ENCODE data around the gene PDE7B. TPM values are rescaled to one million over a fixed set of nuclear protein-coding genes. Genes with fewer than 3 reads are reported as not detected.

Gene PDE7B
- polyA plus RNA-seq, 1 donor: 1.3 TPM

- no peak for DNase-seq
- Histone ChIP-seq H3K36me3 (ENCODE audit: control insufficient read depth, insufficient read depth, low read length) (no peaks in the 10 kb centered on the region), H3K27ac (ENCODE audit: low read length) (no peak overlapping the region), H3K27me3 (ENCODE audit: control insufficient read depth, insufficient read depth, low read length) (no peaks in the 10 kb centered on the region), H3K4me1 (ENCODE audit: control insufficient read depth, insufficient read depth, low read length) (no peaks in the 10 kb centered on the region), H3K4me3 (ENCODE audit: low read length) (no peak overlapping the region), H3K9me3 (ENCODE audit: control insufficient read depth, low read depth, low read length) (no peaks in the 10 kb centered on the region)
- WGBS (ENCODE audit: insufficient coverage, low lambda C conversion rate): 86% methylated on average over 2 of the region's 3 CpGs
Measured at GRCh38 chr6:135946674-135947073, 95.2 kb downstream of the PDE7B start.

DNA sequence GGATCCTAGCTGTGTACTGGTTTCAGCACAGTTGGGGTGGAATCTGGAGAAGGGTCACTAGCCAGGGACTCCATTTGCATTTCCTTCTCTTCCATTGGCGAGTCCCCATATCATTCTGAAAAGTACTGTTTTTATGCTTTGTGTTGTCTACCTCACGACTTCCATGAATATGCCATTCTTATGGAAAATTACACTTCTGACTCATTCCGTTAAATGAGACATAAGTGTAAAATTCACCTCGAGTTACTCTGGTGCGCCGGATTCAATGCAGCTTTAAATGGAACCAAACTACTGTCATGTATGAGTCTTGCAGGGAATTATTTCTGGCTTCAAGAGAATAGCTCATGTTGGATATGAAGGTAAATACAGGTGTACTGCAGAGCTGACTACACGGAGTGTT, 99.2 kb downstream of the PDE7B start:
- Histone ChIP-seq H3K4me3 (ENCODE audit: low read length) (no peak overlapping the region), H3K27me3 (ENCODE audit: control insufficient read depth, insufficient read depth, low read length) (no peaks in the 10 kb centered on the region), H3K27ac (ENCODE audit: low read length) (no peak overlapping the region), H3K9me3 (ENCODE audit: control insufficient read depth, low read depth, low read length) (no peaks in the 10 kb centered on the region), H3K36me3 (ENCODE audit: control insufficient read depth, insufficient read depth, low read length) (no peaks in the 10 kb centered on the region), H3K4me1 (ENCODE audit: control insufficient read depth, insufficient read depth, low read length) (no peaks in the 10 kb centered on the region)
- 93% methylated on average over 2 of the region's 7 CpGs for WGBS (ENCODE audit: insufficient coverage, low lambda C conversion rate)
- no peak for DNase-seq

- 89% methylated on average over 1 of the region's 1 CpG for WGBS (ENCODE audit: insufficient coverage, low lambda C conversion rate)
- Histone ChIP-seq H3K36me3 (ENCODE audit: control insufficient read depth, insufficient read depth, low read length) (no peaks in the 10 kb centered on the region), H3K27ac (ENCODE audit: low read length) (no peak overlapping the region), H3K27me3 (ENCODE audit: control insufficient read depth, insufficient read depth, low read length) (no peaks in the 10 kb centered on the region), H3K9me3 (ENCODE audit: control insufficient read depth, low read depth, low read length) (no peaks in the 10 kb centered on the region), H3K4me3 (ENCODE audit: low read length) (no peak overlapping the region), H3K4me1 (ENCODE audit: control insufficient read depth, insufficient read depth, low read length) (no peaks in the 10 kb centered on the region)
- no peak for DNase-seq
Measured at GRCh38 chr6:135951169-135951568, 99.7 kb downstream of the PDE7B start.

DNA sequence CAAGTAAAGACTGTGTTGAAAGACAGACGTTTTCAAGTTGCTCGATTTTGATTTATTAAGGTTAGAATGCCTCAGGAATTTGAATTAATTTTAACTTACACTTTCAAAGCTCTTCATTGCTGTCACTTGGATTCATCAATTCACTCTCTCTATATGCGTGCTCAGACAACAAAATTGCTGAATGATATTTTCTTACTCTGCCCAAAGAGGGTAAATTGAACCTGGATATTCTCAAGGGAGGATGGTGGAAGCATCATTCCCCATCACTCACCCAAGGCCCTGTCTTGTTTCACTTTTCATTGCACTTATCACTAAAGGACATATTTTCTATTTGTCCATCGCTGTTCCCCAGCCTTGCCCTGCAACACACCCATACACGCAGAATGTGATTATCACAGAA, 102.3 kb downstream of the PDE7B start:
- H3K27ac ChIP-seq (ENCODE audit: low read length): no peak overlapping the region
- H3K4me1 ChIP-seq (ENCODE audit: control insufficient read depth, insufficient read depth, low read length): no peaks in the 10 kb centered on the region
- no peak overlapping the region for H3K4me3 ChIP-seq (ENCODE audit: low read length)
- H3K36me3 ChIP-seq (ENCODE audit: control insufficient read depth, insufficient read depth, low read length): no peaks in the 10 kb centered on the region
- no peaks in the 10 kb centered on the region for H3K27me3 ChIP-seq (ENCODE audit: control insufficient read depth, insufficient read depth, low read length)
- WGBS (ENCODE audit: insufficient coverage, low lambda C conversion rate): 92% methylated on average over 5 of the region's 5 CpGs
- H3K9me3 ChIP-seq (ENCODE audit: control insufficient read depth, low read depth, low read length): no peaks in the 10 kb centered on the region
- no peak for DNase-seq

DNA sequence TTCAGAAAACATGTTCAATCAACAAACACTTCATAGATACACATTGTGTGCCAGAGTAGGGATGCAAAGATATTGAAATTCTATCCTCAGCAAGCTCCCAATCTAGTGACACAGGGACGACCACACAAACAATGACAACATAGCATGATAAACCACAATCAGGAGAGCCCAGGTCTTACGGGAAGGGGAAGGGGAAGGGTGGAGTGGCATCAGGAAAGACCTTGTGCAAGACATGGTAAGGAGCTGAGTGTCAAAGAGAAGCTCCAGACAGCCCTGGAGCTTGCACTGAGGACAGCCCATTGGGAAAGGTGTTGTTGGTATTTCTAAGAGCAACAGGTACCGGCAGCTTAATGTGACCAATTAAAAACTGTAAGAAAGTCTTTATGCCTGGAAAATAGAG, 103.6 kb downstream of the PDE7B start:
- H3K27ac ChIP-seq (ENCODE audit: low read length): no peak overlapping the region
- no peaks in the 10 kb centered on the region for H3K27me3 ChIP-seq (ENCODE audit: control insufficient read depth, insufficient read depth, low read length)
- H3K4me3 ChIP-seq (ENCODE audit: low read length): no peak overlapping the region
- DNase-seq: no peak
- H3K36me3 ChIP-seq (ENCODE audit: control insufficient read depth, insufficient read depth, low read length): no peaks in the 10 kb centered on the region
- H3K4me1 ChIP-seq (ENCODE audit: control insufficient read depth, insufficient read depth, low read length): no peaks in the 10 kb centered on the region
- 87% methylated on average over 3 of the region's 3 CpGs for WGBS (ENCODE audit: insufficient coverage, low lambda C conversion rate)
- H3K9me3 ChIP-seq (ENCODE audit: control insufficient read depth, low read depth, low read length): no peaks in the 10 kb centered on the region

DNA sequence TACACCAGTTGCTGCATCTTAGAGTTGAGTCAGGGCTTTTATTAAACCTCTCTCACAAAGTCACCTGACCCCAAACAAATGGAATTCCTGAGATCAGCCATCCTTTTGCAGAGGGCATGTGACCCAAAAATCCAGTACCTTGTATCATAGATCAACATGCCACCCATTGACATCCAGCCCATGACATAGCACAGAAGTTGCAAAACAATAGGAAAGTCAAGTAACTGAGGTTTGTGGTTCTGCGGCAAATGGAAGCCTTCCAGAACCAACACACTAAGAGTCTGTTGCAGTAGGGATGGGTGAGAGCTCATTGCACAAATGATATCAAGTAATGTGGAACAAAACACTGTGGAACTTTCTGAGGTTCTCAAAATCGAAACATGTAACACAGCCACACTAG, 111.2 kb downstream of the PDE7B start:
- Histone ChIP-seq H3K27ac (ENCODE audit: low read length) (no peak overlapping the region), H3K4me3 (ENCODE audit: low read length) (no peak overlapping the region), H3K4me1 (ENCODE audit: control insufficient read depth, insufficient read depth, low read length) (no peaks in the 10 kb centered on the region), H3K27me3 (ENCODE audit: control insufficient read depth, insufficient read depth, low read length) (no peaks in the 10 kb centered on the region), H3K36me3 (ENCODE audit: control insufficient read depth, insufficient read depth, low read length) (no peaks in the 10 kb centered on the region), H3K9me3 (ENCODE audit: control insufficient read depth, low read depth, low read length) (no peaks in the 10 kb centered on the region)
- WGBS (ENCODE audit: insufficient coverage, low lambda C conversion rate): no CpG with 5 or more reads among the region's 2 CpGs
- DNase-seq: no peak

GRCh38 chr6:135970750-135971149, 119.2 kb downstream of the PDE7B start:
- Histone ChIP-seq H3K4me1 (ENCODE audit: control insufficient read depth, insufficient read depth, low read length) (no peaks in the 10 kb centered on the region), H3K36me3 (ENCODE audit: control insufficient read depth, insufficient read depth, low read length) (no peaks in the 10 kb centered on the region), H3K9me3 (ENCODE audit: control insufficient read depth, low read depth, low read length) (no peaks in the 10 kb centered on the region), H3K27me3 (ENCODE audit: control insufficient read depth, insufficient read depth, low read length) (no peaks in the 10 kb centered on the region), H3K27ac (ENCODE audit: low read length) (no peak overlapping the region), H3K4me3 (ENCODE audit: low read length) (no peak overlapping the region)
- no peak for DNase-seq
- WGBS (ENCODE audit: insufficient coverage, low lambda C conversion rate): 95% methylated on average over 3 of the region's 7 CpGs

- Histone ChIP-seq H3K27ac (ENCODE audit: low read length) (no peak overlapping the region), H3K9me3 (ENCODE audit: control insufficient read depth, low read depth, low read length) (no peaks in the 10 kb centered on the region), H3K27me3 (ENCODE audit: control insufficient read depth, insufficient read depth, low read length) (no peaks in the 10 kb centered on the region), H3K4me3 (ENCODE audit: low read length) (no peak overlapping the region), H3K4me1 (ENCODE audit: control insufficient read depth, insufficient read depth, low read length) (no peaks in the 10 kb centered on the region), H3K36me3 (ENCODE audit: control insufficient read depth, insufficient read depth, low read length) (no peaks in the 10 kb centered on the region)
- no CpG with 5 or more reads among the region's 3 CpGs for WGBS (ENCODE audit: insufficient coverage, low lambda C conversion rate)
- DNase-seq: no peak
Measured at GRCh38 chr6:135971351-135971750, 119.8 kb downstream of the PDE7B start.

DNA sequence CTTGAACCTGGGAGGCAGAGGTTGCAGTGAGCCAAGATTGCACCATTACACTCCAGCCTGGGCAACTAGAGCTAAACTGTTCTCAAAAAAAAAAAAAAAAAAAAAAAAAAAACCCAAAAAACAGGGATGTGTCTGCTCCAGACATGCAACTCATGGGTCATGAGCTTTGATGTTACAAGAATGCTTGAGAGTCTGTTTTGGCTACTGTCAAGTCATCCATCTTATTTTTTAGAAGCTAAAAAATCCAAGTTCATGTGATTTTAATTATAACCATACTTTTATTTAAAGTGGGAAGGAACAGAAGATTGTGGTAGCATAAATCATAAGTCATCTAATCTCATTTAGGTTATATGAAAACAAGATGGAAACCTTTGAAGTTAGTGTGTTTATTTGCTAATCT, 120.6 kb downstream of the PDE7B start:
- Histone ChIP-seq H3K27ac (ENCODE audit: low read length) (no peak overlapping the region), H3K27me3 (ENCODE audit: control insufficient read depth, insufficient read depth, low read length) (no peaks in the 10 kb centered on the region)

GRCh38 chr6:135972586-135972985, 121.1 kb downstream of the PDE7B start:
- Histone ChIP-seq H3K36me3 (ENCODE audit: control insufficient read depth, insufficient read depth, low read length) (no peaks in the 10 kb centered on the region), H3K9me3 (ENCODE audit: control insufficient read depth, low read depth, low read length) (no peaks in the 10 kb centered on the region), H3K27ac (ENCODE audit: low read length) (no peak overlapping the region), H3K4me3 (ENCODE audit: low read length) (no peak overlapping the region), H3K27me3 (ENCODE audit: control insufficient read depth, insufficient read depth, low read length) (no peaks in the 10 kb centered on the region), H3K4me1 (ENCODE audit: control insufficient read depth, insufficient read depth, low read length) (no peaks in the 10 kb centered on the region)
- no CpG with 5 or more reads among the region's 2 CpGs for WGBS (ENCODE audit: insufficient coverage, low lambda C conversion rate)
- DNase-seq: no peak

More for the DNA sequence above, 120.6 kb downstream of the PDE7B start:
- H3K4me1 ChIP-seq (ENCODE audit: control insufficient read depth, insufficient read depth, low read length): no peaks in the 10 kb centered on the region
- H3K9me3 ChIP-seq (ENCODE audit: control insufficient read depth, low read depth, low read length): no peaks in the 10 kb centered on the region
- H3K36me3 ChIP-seq (ENCODE audit: control insufficient read depth, insufficient read depth, low read length): no peaks in the 10 kb centered on the region
- H3K4me3 ChIP-seq (ENCODE audit: low read length): no peak overlapping the region
- DNase-seq: no peak

- Histone ChIP-seq H3K4me1 (ENCODE audit: control insufficient read depth, insufficient read depth, low read length) (no peaks in the 10 kb centered on the region), H3K9me3 (ENCODE audit: control insufficient read depth, low read depth, low read length) (no peaks in the 10 kb centered on the region), H3K27ac (ENCODE audit: low read length) (no peak overlapping the region), H3K27me3 (ENCODE audit: control insufficient read depth, insufficient read depth, low read length) (no peaks in the 10 kb centered on the region), H3K36me3 (ENCODE audit: control insufficient read depth, insufficient read depth, low read length) (no peaks in the 10 kb centered on the region), H3K4me3 (ENCODE audit: low read length) (no peak overlapping the region)
- WGBS (ENCODE audit: insufficient coverage, low lambda C conversion rate): no CpG with 5 or more reads among the region's 1 CpG
- no peak for DNase-seq
Measured at GRCh38 chr6:135974426-135974825, 122.9 kb downstream of the PDE7B start.
